D721Med (cell line): Measurements from ENCODE around the gene FAM174C.
"Not testable (repeated sequence)": the region's sequence is repeated elsewhere in the genome, so short reads cannot be mapped to it uniquely, and the experiment has no call there.

Experiments used
- DNase-seq: peaks from one replicate; pipeline ENCODE4 v3.0.0; 2011; ENCODE audit warnings: low spot score; ENCODE audit not compliant: insufficient read length
- FAIRE-seq: peaks from 2 replicates; lab custom pipeline; 2011; peaks lifted over from hg19 to GRCh38; lab: Jason Lieb, UNC
- TF ChIP-seq, protein P1 (sequence below): IDR thresholded peaks from 2 replicates; pipeline ENCODE4 v1.5.1; 2012; ENCODE audit warnings: mild to moderate bottlenecking, control low read depth; ENCODE audit not compliant: insufficient read depth; ENCODE audit errors: missing control alignments

The FAM174C gene

DNA sequence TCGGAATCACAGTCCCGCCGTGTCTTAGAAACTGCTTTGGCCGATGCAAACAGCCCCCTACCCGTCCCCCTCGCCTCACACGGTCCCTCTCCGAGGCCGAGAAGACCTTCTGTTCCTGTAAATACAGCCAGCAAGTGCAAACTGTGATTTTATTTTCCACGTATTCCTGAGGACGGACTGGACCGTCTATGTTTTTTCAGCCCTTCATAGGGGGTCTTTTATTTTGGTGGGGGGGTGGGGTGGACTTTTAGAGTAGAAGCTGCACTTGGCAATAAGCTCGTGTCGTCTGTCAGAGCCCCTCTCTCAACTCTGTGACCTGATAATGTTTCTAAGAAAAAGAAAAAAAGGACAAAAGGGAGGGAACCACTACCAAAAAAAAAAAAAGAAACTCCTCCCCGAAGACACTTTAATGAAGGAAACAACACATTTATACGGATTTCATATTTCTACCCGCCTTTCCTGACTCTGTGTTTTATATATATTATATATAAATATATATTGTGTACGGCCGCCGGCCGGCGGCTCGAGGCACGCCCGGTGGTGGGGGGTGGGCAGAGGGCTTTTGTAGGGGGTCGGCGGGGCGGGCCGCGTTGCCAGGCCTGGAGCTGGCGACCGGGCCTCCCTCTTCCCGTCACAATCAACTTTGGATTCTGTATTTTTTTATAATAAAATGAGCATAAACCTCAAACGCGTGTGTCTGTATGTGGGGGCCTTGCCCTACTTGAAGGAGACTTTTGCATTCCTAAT lies 25.6 kb downstream of the FAM174C start:
- DNase-seq (no peak), FAIRE-seq (no peak)
- TF ChIP-seq, protein P1, sequence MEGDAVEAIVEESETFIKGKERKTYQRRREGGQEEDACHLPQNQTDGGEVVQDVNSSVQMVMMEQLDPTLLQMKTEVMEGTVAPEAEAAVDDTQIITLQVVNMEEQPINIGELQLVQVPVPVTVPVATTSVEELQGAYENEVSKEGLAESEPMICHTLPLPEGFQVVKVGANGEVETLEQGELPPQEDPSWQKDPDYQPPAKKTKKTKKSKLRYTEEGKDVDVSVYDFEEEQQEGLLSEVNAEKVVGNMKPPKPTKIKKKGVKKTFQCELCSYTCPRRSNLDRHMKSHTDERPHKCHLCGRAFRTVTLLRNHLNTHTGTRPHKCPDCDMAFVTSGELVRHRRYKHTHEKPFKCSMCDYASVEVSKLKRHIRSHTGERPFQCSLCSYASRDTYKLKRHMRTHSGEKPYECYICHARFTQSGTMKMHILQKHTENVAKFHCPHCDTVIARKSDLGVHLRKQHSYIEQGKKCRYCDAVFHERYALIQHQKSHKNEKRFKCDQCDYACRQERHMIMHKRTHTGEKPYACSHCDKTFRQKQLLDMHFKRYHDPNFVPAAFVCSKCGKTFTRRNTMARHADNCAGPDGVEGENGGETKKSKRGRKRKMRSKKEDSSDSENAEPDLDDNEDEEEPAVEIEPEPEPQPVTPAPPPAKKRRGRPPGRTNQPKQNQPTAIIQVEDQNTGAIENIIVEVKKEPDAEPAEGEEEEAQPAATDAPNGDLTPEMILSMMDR = no peak

- TF ChIP-seq, protein P1 = no peak
- DNase-seq (no peak), FAIRE-seq (no peak)
These were observed 27.4 kb downstream of the FAM174C start for GRCh38 chr19:1302533-1303239.

DNA sequence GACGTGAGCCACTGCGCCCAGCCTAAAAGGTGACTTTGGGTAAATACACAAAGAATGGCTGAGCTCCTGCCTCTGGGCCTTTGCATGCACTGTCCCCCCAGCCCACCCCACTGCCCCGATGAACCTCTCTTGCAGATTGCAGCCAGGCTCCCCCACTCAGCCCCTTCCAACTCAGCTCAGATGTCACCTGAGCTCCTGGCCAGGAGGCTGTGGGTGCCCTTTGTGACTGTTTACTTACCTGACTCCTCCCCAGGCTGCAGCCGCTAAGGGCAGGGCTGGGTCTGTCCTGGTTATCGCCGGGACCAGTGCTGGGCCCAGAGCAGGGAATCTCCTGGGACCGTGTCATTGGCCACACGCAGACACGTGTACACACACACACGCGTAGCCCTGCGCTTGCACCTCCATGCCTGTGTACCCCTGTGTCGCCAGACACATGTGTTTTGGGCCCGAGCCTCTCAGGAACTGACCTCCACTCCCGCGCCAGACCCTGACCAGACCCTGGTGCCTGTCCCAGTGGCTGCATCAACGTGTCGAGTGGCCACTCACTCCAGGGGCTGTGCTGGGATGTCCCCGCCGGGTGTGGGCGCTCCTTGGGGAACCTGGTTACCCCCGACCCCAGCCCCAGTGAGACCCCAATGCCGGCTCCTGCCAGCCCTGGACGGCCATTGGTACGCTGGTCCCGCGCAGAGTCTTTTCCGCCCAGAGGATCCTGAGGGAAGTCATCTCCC lies 29.0 kb downstream of the FAM174C start:
- FAIRE-seq = no peak
- TF ChIP-seq, protein P1 = no peak
- no peak for DNase-seq

GRCh38 chr19:1305354-1305753 lies 30.0 kb downstream of the FAM174C start:
- not testable (repeated sequence) for FAIRE-seq, DNase-seq

GRCh38 chr19:1307320-1307719 lies 32.0 kb downstream of the FAM174C start:
- DNase-seq = no peak
- no peak for FAIRE-seq
- TF ChIP-seq, protein P1 = no peak

DNA sequence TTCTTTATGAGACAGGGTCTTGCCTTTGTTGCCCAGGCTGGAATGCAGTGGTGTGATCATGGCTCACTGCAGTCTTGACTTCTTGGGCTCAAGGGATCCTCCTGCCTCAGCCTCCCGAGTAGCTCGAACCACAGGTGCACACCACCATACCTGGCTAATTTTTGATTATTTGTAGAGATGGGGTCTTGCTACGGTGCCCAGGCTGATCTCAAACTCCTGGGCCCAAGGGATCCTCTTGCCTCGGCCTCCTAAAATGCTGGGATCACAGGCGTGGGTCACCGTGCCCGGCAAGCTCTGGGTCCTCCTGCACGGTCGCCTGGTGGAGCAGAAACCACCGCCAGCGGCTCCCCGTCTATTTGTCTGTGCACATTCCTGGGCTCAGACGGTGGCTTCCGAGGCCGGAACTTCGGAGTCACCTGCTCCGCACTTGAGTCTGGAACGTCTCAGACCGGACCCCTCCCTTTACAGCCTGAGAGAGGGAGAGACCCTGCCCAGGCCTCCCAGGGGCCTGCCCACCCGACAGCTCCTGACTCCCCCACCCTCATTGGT lies 32.5 kb downstream of the FAM174C start:
- FAIRE-seq (no peak), DNase-seq (no peak)
- TF ChIP-seq, protein P1 = no peak

- TF ChIP-seq, protein P1 = no peak
- FAIRE-seq = no peak
These were observed 33.4 kb downstream of the FAM174C start for GRCh38 chr19:1308718-1309117.

More at GRCh38 chr19:1308718-1309117, 33.4 kb downstream of the FAM174C start:
- no peak for DNase-seq
